H9 (cell line): ENCODE measurements around the gene XPR1. TPM values are rescaled to one million over a fixed set of nuclear protein-coding genes. Genes with fewer than 3 reads are reported as not detected.

Experiments
- DNase-seq: peaks from one replicate; pipeline ENCODE4 v3.0.0-alpha.2; 2017
- H2AFZ ChIP-seq: one replicate; pipeline ENCODE4 v1.6.1; 2013; ENCODE audit warnings: mild to moderate bottlenecking, low read length, control low read depth, moderate library complexity
- H2AK5ac ChIP-seq: 2 replicates; pipeline ENCODE4 v1.6.1; 2013; ENCODE audit warnings: low read length, control low read depth, mixed read lengths; ENCODE audit not compliant: insufficient read length
- H2BK120ac ChIP-seq: one replicate; pipeline ENCODE4 v1.6.1; 2013; ENCODE audit warnings: low read depth, mild to moderate bottlenecking, low read length, control low read depth, inconsistent platforms; ENCODE audit not compliant: poor library complexity, severe bottlenecking
- H2BK12ac ChIP-seq: 2 replicates; pipeline ENCODE4 v1.6.1; 2013; ENCODE audit warnings: low read length, control low read depth, mixed read lengths, low read depth; ENCODE audit not compliant: insufficient read length
- H2BK15ac ChIP-seq: 2 replicates; pipeline ENCODE4 v1.6.1; 2013; ENCODE audit warnings: low read depth, low read length, control low read depth
- H2BK20ac ChIP-seq: one replicate; pipeline ENCODE4 v1.6.1; 2013; ENCODE audit warnings: low read depth, mild to moderate bottlenecking, low read length, control low read depth, inconsistent platforms; ENCODE audit not compliant: poor library complexity, severe bottlenecking
- H2BK5ac ChIP-seq: 2 replicates; pipeline ENCODE4 v1.6.1; 2013; ENCODE audit warnings: low read length, control low read depth, mixed read lengths; ENCODE audit not compliant: insufficient read length
- H3K14ac ChIP-seq: 2 replicates; pipeline ENCODE4 v1.6.1; 2013; ENCODE audit warnings: low read length, control low read depth; ENCODE audit not compliant: insufficient read depth
- H3K18ac ChIP-seq: 2 replicates; pipeline ENCODE4 v1.6.1; 2013; ENCODE audit warnings: low read depth, mild to moderate bottlenecking, mixed read lengths, low read length, control low read depth; ENCODE audit not compliant: insufficient read length
- H3K23ac ChIP-seq: 2 replicates; pipeline ENCODE4 v1.6.1; 2013; ENCODE audit warnings: low read length, control low read depth, mixed read lengths, low read depth; ENCODE audit not compliant: insufficient read length
- H3K23me2 ChIP-seq: 2 replicates; pipeline ENCODE4 v1.6.1; 2013; ENCODE audit warnings: low read depth, mild to moderate bottlenecking, mixed read lengths, low read length, control low read depth; ENCODE audit not compliant: insufficient read length, poor library complexity, severe bottlenecking
- H3K27ac ChIP-seq: 2 replicates; pipeline ENCODE4 v1.5.1; 2013; ENCODE audit warnings: low read length, control low read depth, mixed read lengths, low read depth; ENCODE audit not compliant: insufficient read length
- H3K27me3 ChIP-seq: 2 replicates; pipeline ENCODE4 v1.6.1; 2013; ENCODE audit warnings: low read length, control low read depth, inconsistent platforms; ENCODE audit not compliant: insufficient read depth
- H3K4ac ChIP-seq: 2 replicates; pipeline ENCODE4 v1.6.1; 2013; ENCODE audit warnings: low read depth, mild to moderate bottlenecking, control low read depth, inconsistent platforms, low read length, moderate library complexity
- H3K4me1 ChIP-seq: 2 replicates; pipeline ENCODE4 v1.6.1; 2013; ENCODE audit warnings: low read length, control low read depth, inconsistent platforms; ENCODE audit not compliant: insufficient read depth
- H3K4me2 ChIP-seq: 2 replicates; pipeline ENCODE4 v1.6.1; 2013; ENCODE audit warnings: low read length, control low read depth, mixed read lengths; ENCODE audit not compliant: insufficient read length, insufficient read depth
- H3K56ac ChIP-seq: 2 replicates; pipeline ENCODE4 v1.6.1; 2013; ENCODE audit warnings: low read depth, mild to moderate bottlenecking, mixed read lengths, low read length, control low read depth; ENCODE audit not compliant: insufficient read length
- H3K79me1 ChIP-seq: 2 replicates; pipeline ENCODE4 v1.6.1; 2013; ENCODE audit warnings: low read depth, mild to moderate bottlenecking, moderate library complexity, low read length, control low read depth, inconsistent platforms; ENCODE audit not compliant: insufficient read depth, poor library complexity, severe bottlenecking
- H3K79me2 ChIP-seq: 2 replicates; pipeline ENCODE4 v1.6.1; 2013; ENCODE audit warnings: low read length, control low read depth, inconsistent platforms; ENCODE audit not compliant: insufficient read depth
- H3K9ac ChIP-seq: 2 replicates; pipeline ENCODE4 v1.6.1; 2013; ENCODE audit warnings: low read length, control low read depth, mixed read lengths; ENCODE audit not compliant: insufficient read length; ENCODE audit errors: extremely low read depth
- H3K9me3 ChIP-seq: one replicate; pipeline ENCODE4 v1.6.1; 2013; ENCODE audit warnings: low read depth, low read length, inconsistent platforms; ENCODE audit not compliant: control insufficient read depth
- H3T11ph ChIP-seq: one replicate; pipeline ENCODE4 v1.6.1; 2013; ENCODE audit warnings: mild to moderate bottlenecking, low read length, control low read depth, inconsistent platforms
- H4K20me1 ChIP-seq: one replicate; pipeline ENCODE4 v1.6.1; 2013; ENCODE audit not compliant: control insufficient read depth, insufficient read length, insufficient read depth
- H4K5ac ChIP-seq: 2 replicates; pipeline ENCODE4 v1.6.1; 2013; ENCODE audit warnings: low read depth, mild to moderate bottlenecking, mixed read lengths, low read length, control low read depth; ENCODE audit not compliant: insufficient read length
- H4K8ac ChIP-seq: replicated peaks from 2 replicates; pipeline ENCODE4 v1.6.1; 2013; ENCODE audit warnings: low read length, control low read depth, mixed read lengths, low read depth; ENCODE audit not compliant: insufficient read length
- H4K91ac ChIP-seq: 2 replicates; pipeline ENCODE4 v1.6.1; 2013; ENCODE audit warnings: low read depth, mild to moderate bottlenecking, moderate library complexity, mixed read lengths, low read length, control low read depth; ENCODE audit not compliant: insufficient read length
- H3K27ac Mint-ChIP-seq, 3 experiments: 2 replicates in 2 of 3; 3 replicates in 1 of 3; pipeline ENCODE4 v1.8.0; 2020 to 2021; ENCODE audit warnings: mixed read lengths in 3 of 3, mild to moderate bottlenecking in 1 of 3, moderate library complexity in 1 of 3
- H3K27me3 Mint-ChIP-seq: 2 replicates; pipeline ENCODE4 v1.8.0; 2021; ENCODE audit warnings: low read depth, mild to moderate bottlenecking, moderate library complexity, mixed read lengths
- H3K36me3 Mint-ChIP-seq, 3 experiments: 2 replicates in 2 of 3; 3 replicates in 1 of 3; pipeline ENCODE4 v1.8.0; 2020 to 2021; ENCODE audit warnings: low read depth in 3 of 3, mixed read lengths in 3 of 3; ENCODE audit not compliant: insufficient read depth in 1 of 3
- H3K4me1 Mint-ChIP-seq, 2 experiments: 2 replicates each; pipeline ENCODE4 v1.8.0; 2020; ENCODE audit warnings: mixed read lengths in 2 of 2
- H3K4me3 Mint-ChIP-seq, 2 experiments: 2 replicates in 1 of 2; 3 replicates in 1 of 2; pipeline ENCODE4 v1.8.0; 2020 to 2021; ENCODE audit warnings: mild to moderate bottlenecking in 2 of 2, mixed read lengths in 2 of 2, moderate library complexity in 1 of 2
- H3K9me3 Mint-ChIP-seq, 2 experiments: 2 replicates in 1 of 2; 3 replicates in 1 of 2; pipeline ENCODE4 v1.8.0; 2020; ENCODE audit warnings: mild to moderate bottlenecking in 2 of 2, mixed read lengths in 2 of 2, moderate library complexity in 1 of 2
- WGBS: extraction: QIAGEN DNeasy Blood & Tissue Kit; methylation state at CpG from one replicate; pipeline ENCODE4 v1.1.7; 2013; ENCODE audit warnings: missing lambda C conversion rate, low lambda C conversion rate, mixed read lengths; ENCODE audit not compliant: insufficient read length; ENCODE audit errors: extremely low coverage; 5-methylcytosine and 5-hydroxymethylcytosine counted together
- total RNA-seq: library from RNA; stranded (reverse); gene quantifications from 2 replicates; pipeline ENCODE4 v1.2.1, GENCODE V29; 2021
- TF ChIP-seq, protein P1 (sequence below): fragments of 200-600 bp; sonication (generic); conservative IDR thresholded peaks from 3 replicates; pipeline ENCODE4 v1.8.0; 2021; ENCODE audit warnings: antibody characterized with exemption, mild to moderate bottlenecking

The XPR1 gene
- total RNA-seq, 1 experiment from 2014 or later: 34.1 TPM

DNA sequence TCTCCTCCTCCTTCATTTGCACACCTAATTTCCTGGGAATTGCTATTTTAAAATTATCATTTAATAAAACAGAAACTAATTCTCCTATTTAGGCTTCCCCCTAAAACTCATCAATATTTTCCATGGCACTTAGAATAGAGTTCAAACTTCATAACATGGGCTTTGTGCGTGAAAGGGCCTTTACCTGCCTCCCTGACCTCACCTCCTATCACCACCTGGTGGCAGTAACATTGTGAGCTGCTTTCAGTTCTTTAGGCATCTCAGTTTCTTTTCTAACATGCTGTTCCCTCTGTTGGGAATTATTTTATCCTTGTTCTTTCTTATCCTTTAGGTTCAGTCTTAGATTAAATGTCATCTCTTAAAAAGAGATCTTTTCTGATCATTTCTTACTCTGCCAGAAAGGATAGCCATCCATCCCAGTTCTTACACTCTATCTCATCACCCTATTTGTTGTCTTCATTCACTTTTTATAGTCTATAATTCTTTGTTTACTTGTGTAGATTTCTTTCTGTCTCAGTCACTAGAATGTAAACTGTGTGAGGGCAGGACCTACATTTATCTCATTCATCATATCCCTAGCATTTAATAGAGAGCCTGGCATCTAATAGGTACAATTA, 147.1 kb downstream of the XPR1 start:
- H3K4me3 Mint-ChIP-seq: no peak overlapping the region
- Histone ChIP-seq H4K8ac (no peak overlapping the region), H3K27ac (no peak overlapping the region)

More for the DNA sequence above, 147.1 kb downstream of the XPR1 start:
- Histone ChIP-seq H3K79me2 (no peaks in the 10 kb centered on the region), H2BK5ac (no peak overlapping the region), H3K14ac (no peak overlapping the region), H3K23me2 (no peaks in the 10 kb centered on the region), H4K91ac (no peak overlapping the region), H3K4me2 (no peak overlapping the region), H3K9me3 (no peaks in the 10 kb centered on the region), H3K18ac (no peak overlapping the region), H3K9ac (no peak overlapping the region), H3K56ac (no peak overlapping the region), H4K5ac (no peak overlapping the region), H4K20me1 (no peaks in the 10 kb centered on the region), H3K4me1 (no peaks in the 10 kb centered on the region), H2BK120ac (no peak overlapping the region), H2AK5ac (no peak overlapping the region), H2BK12ac (no peak overlapping the region), H3K27me3 (no peaks in the 10 kb centered on the region), H3K79me1 (no peaks in the 10 kb centered on the region), H2BK15ac (no peak overlapping the region), H3K23ac (no peak overlapping the region), H3T11ph (no peak overlapping the region), H2AFZ (no peak overlapping the region), H3K4ac (no peak overlapping the region), H2BK20ac (no peak overlapping the region)
- peak; percentile 33 for DNase-seq
- WGBS: no CpG with 5 or more reads among the region's 1 CpG
- Mint-ChIP-seq H3K27ac (no peak overlapping the region), H3K36me3 (no peaks in the 10 kb centered on the region; a peak in 1 of 7 replicates), H3K4me1 (no peaks in the 10 kb centered on the region), H3K27me3 (no peaks in the 10 kb centered on the region), H3K9me3 (no peaks in the 10 kb centered on the region)
- TF ChIP-seq, protein P1, sequence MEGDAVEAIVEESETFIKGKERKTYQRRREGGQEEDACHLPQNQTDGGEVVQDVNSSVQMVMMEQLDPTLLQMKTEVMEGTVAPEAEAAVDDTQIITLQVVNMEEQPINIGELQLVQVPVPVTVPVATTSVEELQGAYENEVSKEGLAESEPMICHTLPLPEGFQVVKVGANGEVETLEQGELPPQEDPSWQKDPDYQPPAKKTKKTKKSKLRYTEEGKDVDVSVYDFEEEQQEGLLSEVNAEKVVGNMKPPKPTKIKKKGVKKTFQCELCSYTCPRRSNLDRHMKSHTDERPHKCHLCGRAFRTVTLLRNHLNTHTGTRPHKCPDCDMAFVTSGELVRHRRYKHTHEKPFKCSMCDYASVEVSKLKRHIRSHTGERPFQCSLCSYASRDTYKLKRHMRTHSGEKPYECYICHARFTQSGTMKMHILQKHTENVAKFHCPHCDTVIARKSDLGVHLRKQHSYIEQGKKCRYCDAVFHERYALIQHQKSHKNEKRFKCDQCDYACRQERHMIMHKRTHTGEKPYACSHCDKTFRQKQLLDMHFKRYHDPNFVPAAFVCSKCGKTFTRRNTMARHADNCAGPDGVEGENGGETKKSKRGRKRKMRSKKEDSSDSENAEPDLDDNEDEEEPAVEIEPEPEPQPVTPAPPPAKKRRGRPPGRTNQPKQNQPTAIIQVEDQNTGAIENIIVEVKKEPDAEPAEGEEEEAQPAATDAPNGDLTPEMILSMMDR: peak; percentile 74
